Hepatocyte (in vitro differentiated cells): ENCODE data around the gene PPP1CA.

ENCODE experiments used
- EZH2 ChIP-seq: fragments of 200-600 bp; sonication (generic); IDR thresholded peaks from 2 replicates; pipeline ENCODE4 v1.6.1; 2016; ENCODE audit warnings: antibody characterized with exemption, mild to moderate bottlenecking, borderline replicate concordance
- TF ChIP-seq, protein P1 (sequence below): fragments of 200-600 bp; sonication (generic); IDR thresholded peaks from 2 replicates; pipeline ENCODE4 v1.5.1; 2016; ENCODE audit warnings: antibody characterized with exemption, mild to moderate bottlenecking; ENCODE audit not compliant: poor library complexity

DNA sequence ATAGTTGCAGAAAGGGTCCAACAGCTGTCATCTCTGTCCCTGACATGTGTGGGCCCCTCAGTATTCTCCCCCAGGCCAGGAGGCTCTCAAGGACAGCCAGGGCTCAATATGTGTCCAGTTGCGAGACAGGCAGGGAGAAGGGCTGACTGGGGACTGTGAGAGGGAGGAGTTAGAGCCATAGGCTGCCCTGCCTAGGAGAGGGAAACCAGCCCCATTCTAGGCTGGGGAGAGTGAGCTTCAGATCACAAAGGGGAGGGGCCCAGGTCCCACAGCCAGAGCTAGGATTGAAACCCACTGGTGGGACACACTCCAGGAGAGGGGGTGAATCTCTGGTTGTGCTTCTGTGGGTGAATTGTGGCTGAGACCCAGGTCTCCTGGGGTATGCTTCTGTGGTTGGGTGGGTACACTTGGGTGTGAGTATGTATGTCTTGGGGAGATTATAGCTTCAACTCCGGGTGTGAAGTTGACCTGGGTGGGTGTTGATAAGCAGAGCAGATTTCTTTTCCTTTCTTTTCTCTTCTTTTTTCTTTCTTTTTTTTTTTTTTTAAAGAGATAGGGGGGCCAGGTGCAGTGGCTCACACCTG lies 11.7 kb upstream of the PPP1CA start:
- TF ChIP-seq, protein P1, sequence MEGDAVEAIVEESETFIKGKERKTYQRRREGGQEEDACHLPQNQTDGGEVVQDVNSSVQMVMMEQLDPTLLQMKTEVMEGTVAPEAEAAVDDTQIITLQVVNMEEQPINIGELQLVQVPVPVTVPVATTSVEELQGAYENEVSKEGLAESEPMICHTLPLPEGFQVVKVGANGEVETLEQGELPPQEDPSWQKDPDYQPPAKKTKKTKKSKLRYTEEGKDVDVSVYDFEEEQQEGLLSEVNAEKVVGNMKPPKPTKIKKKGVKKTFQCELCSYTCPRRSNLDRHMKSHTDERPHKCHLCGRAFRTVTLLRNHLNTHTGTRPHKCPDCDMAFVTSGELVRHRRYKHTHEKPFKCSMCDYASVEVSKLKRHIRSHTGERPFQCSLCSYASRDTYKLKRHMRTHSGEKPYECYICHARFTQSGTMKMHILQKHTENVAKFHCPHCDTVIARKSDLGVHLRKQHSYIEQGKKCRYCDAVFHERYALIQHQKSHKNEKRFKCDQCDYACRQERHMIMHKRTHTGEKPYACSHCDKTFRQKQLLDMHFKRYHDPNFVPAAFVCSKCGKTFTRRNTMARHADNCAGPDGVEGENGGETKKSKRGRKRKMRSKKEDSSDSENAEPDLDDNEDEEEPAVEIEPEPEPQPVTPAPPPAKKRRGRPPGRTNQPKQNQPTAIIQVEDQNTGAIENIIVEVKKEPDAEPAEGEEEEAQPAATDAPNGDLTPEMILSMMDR = no peak
- no peak for TF ChIP-seq EZH2
